Neuronal stem cell (in vitro differentiated cells): ENCODE results near the gene CD79A.

Experiments used
- DNase-seq: peaks from one replicate; pipeline ENCODE4 v3.0.0-alpha.2; 2013; ENCODE audit warnings: low spot score
- H2AFZ ChIP-seq: one replicate; pipeline ENCODE4 v1.6.1; 2013; ENCODE audit warnings: mild to moderate bottlenecking, low read length, inconsistent platforms
- H2AK5ac ChIP-seq: 2 replicates; pipeline ENCODE4 v1.6.1; 2013; ENCODE audit warnings: low read depth, mild to moderate bottlenecking, inconsistent platforms, low read length, moderate library complexity, mixed read lengths
- H2BK120ac ChIP-seq: 2 replicates; pipeline ENCODE4 v1.6.1; 2013; ENCODE audit warnings: low read depth, mild to moderate bottlenecking, inconsistent platforms, low read length, moderate library complexity, mixed read lengths
- H2BK12ac ChIP-seq: one replicate; pipeline ENCODE4 v1.6.1; 2013; ENCODE audit warnings: low read length, inconsistent platforms
- H2BK15ac ChIP-seq: 2 replicates; pipeline ENCODE4 v1.6.1; 2013; ENCODE audit warnings: mild to moderate bottlenecking, low read length, inconsistent platforms, mixed read lengths
- H2BK5ac ChIP-seq: one replicate; pipeline ENCODE4 v1.6.1; 2013; ENCODE audit warnings: inconsistent platforms, mild to moderate bottlenecking, low read length, moderate library complexity
- H3K14ac ChIP-seq: one replicate; pipeline ENCODE4 v1.6.1; 2013; ENCODE audit warnings: low read length, inconsistent platforms
- H3K18ac ChIP-seq: 2 replicates; pipeline ENCODE4 v1.6.1; 2013; ENCODE audit warnings: low read length, inconsistent platforms
- H3K23ac ChIP-seq: 2 replicates; pipeline ENCODE4 v1.6.1; 2013; ENCODE audit warnings: low read depth, mild to moderate bottlenecking, mixed read lengths, low read length, inconsistent platforms; ENCODE audit not compliant: poor library complexity
- H3K27ac ChIP-seq: replicated peaks from 3 replicates; pipeline ENCODE4 v1.5.1; 2013; ENCODE audit warnings: low read length, inconsistent platforms
- H3K27me3 ChIP-seq, 3 experiments: 2 replicates each; pipeline ENCODE4 v1.6.1; 2013; ENCODE audit warnings: low read length in 3 of 3, mild to moderate bottlenecking in 2 of 3, inconsistent platforms in 1 of 3, low read depth in 1 of 3, mixed read lengths in 1 of 3, moderate library complexity in 1 of 3; ENCODE audit not compliant: control insufficient read depth in 3 of 3, insufficient read depth in 3 of 3
- H3K36me3 ChIP-seq, 2 donors: replicated peaks in 1 of 2; 2 replicates each; pipeline ENCODE4 v1.6.1; 2013; ENCODE audit warnings: low read length in 2 of 2; ENCODE audit not compliant: control insufficient read depth in 2 of 2, insufficient read depth in 2 of 2
- H3K4ac ChIP-seq: 2 replicates; pipeline ENCODE4 v1.6.1; 2013; ENCODE audit warnings: inconsistent platforms, mild to moderate bottlenecking, low read length, moderate library complexity
- H3K4me1 ChIP-seq, 2 donors: 1 replicate in 1 of 2; 2 replicates in 1 of 2; pipeline ENCODE4 v1.6.1; 2013; ENCODE audit warnings: low read length in 2 of 2, low read depth in 1 of 2; ENCODE audit not compliant: control insufficient read depth in 2 of 2, insufficient read depth in 1 of 2
- H3K4me2 ChIP-seq: one replicate; pipeline ENCODE4 v1.6.1; 2013; ENCODE audit warnings: mild to moderate bottlenecking, low read length, inconsistent platforms; ENCODE audit not compliant: insufficient read depth, poor library complexity, severe bottlenecking
- H3K4me3 ChIP-seq, 2 donors: 2 replicates each; pipeline ENCODE4 v1.5.1; 2013; ENCODE audit warnings: low read length in 2 of 2, mild to moderate bottlenecking in 2 of 2, inconsistent platforms in 1 of 2, moderate library complexity in 1 of 2
- H3K79me1 ChIP-seq: one replicate; pipeline ENCODE4 v1.6.1; 2013; ENCODE audit warnings: low read depth, mild to moderate bottlenecking, inconsistent platforms, low read length, moderate library complexity
- H3K9ac ChIP-seq: one replicate; pipeline ENCODE4 v1.6.1; 2013; ENCODE audit warnings: mild to moderate bottlenecking, low read depth, low read length, inconsistent platforms; ENCODE audit not compliant: poor library complexity
- H3K9me3 ChIP-seq, 2 donors: replicated peaks in 1 of 2; 2 replicates each; pipeline versions ENCODE3 to v1.6.1; 2013; ENCODE audit warnings: low read length in 2 of 2, mild to moderate bottlenecking in 2 of 2, inconsistent platforms in 1 of 2, low read depth in 1 of 2, mixed read lengths in 1 of 2, moderate library complexity in 1 of 2; ENCODE audit not compliant: control insufficient read depth in 2 of 2, insufficient read depth in 1 of 2
- H4K8ac ChIP-seq: one replicate; pipeline ENCODE4 v1.6.1; 2013; ENCODE audit warnings: low read depth, mild to moderate bottlenecking, inconsistent platforms, low read length, moderate library complexity
- H4K91ac ChIP-seq: one replicate; pipeline ENCODE4 v1.6.1; 2013; ENCODE audit warnings: low read length, low read depth, mild to moderate bottlenecking, inconsistent platforms; ENCODE audit not compliant: poor library complexity
- WGBS, 2 donors: extraction: QIAGEN DNeasy Blood & Tissue Kit; methylation state at CpG; one replicate each; pipeline ENCODE4 v1.1.7; 2013; ENCODE audit warnings: missing lambda C conversion rate in 2 of 2, mixed read lengths in 1 of 2; ENCODE audit not compliant: insufficient read length in 2 of 2, insufficient replicate concordance in 1 of 2; ENCODE audit errors: extremely low coverage in 2 of 2; 5-methylcytosine and 5-hydroxymethylcytosine counted together

Gene CD79A

GRCh38 chr19:41926763-41927496, 49.9 kb downstream of the CD79A start:
- H3K36me3 ChIP-seq: no peaks in the 10 kb centered on the region
- H2BK120ac ChIP-seq: no peak overlapping the region
- H3K9me3 ChIP-seq: peaks cover 0 to 11% of the 10 kb centered on the region in 2 donors
- WGBS, 2 donors: no CpG with 5 or more reads among the region's 16 CpGs
- no peak overlapping the region for H2BK5ac ChIP-seq
- H2AFZ ChIP-seq: no peak overlapping the region
- no peak overlapping the region for H2BK15ac ChIP-seq
- H3K27me3 ChIP-seq: peaks cover 45 to 94% (median 88%) of the 10 kb centered on the region in 3 experiments
- H3K4me1 ChIP-seq: peaks cover 6 to 10% of the 10 kb centered on the region in 2 donors
- H3K4me2 ChIP-seq: no peak overlapping the region
- no peak overlapping the region for H3K4ac ChIP-seq
- H3K27ac ChIP-seq: no peak overlapping the region
- no peak overlapping the region for H2BK12ac ChIP-seq
- DNase-seq: no peak
- H3K4me3 ChIP-seq: peak overlapping the region in 1 of 2 donors; percentile 14
- no peak overlapping the region for H3K18ac ChIP-seq
- H2AK5ac ChIP-seq: no peak overlapping the region
- H3K9ac ChIP-seq: no peak overlapping the region
- H3K14ac ChIP-seq: no peak overlapping the region
- no peak overlapping the region for H4K91ac ChIP-seq
- H3K79me1 ChIP-seq: no peaks in the 10 kb centered on the region
- H4K8ac ChIP-seq: no peak overlapping the region
- no peak overlapping the region for H3K23ac ChIP-seq

- Histone ChIP-seq H3K27me3 (peaks cover 49 to 94% (median 88%) of the 10 kb centered on the region in 3 experiments), H2AFZ (peak overlapping the region; percentile 89), H3K14ac (no peak overlapping the region), H2AK5ac (no peak overlapping the region), H3K18ac (no peak overlapping the region), H3K27ac (no peak overlapping the region), H3K9ac (no peak overlapping the region), H3K9me3 (peaks cover 0 to 13% of the 10 kb centered on the region in 2 donors), H4K8ac (no peak overlapping the region), H3K23ac (no peak overlapping the region), H2BK12ac (no peak overlapping the region), H3K4me2 (peak overlapping the region; percentile 79), H3K4me3 (peak overlapping the region; percentile 37 to 44), H2BK120ac (peak overlapping the region; percentile 33), H3K36me3 (no peaks in the 10 kb centered on the region), H2BK5ac (no peak overlapping the region), H2BK15ac (no peak overlapping the region), H3K4me1 (peaks cover 6 to 10% of the 10 kb centered on the region in 2 donors), H4K91ac (no peak overlapping the region), H3K79me1 (no peaks in the 10 kb centered on the region), H3K4ac (no peak overlapping the region)
- no peak for DNase-seq
- no CpG with 5 or more reads among the region's 43 CpGs for WGBS, 2 donors
These were observed 50.6 kb downstream of the CD79A start for GRCh38 chr19:41927497-41928192.

- WGBS, 2 donors: no CpG with 5 or more reads among the region's 49 CpGs
- H3K27me3 ChIP-seq: peaks cover 47 to 94% (median 88%) of the 10 kb centered on the region in 3 experiments
- peak within 1 kb of the TSS; percentile 44 to 72 for H3K4me3 ChIP-seq
- no peaks in the 10 kb centered on the region for H3K79me1 ChIP-seq
- H3K23ac ChIP-seq: peak within 1 kb of the TSS; percentile 95
- H3K4ac ChIP-seq: no peak within 1 kb of the TSS
- H3K9ac ChIP-seq: peak within 1 kb of the TSS; percentile 87
- peak within 1 kb of the TSS; percentile 83 for H3K14ac ChIP-seq
- H3K36me3 ChIP-seq: no peaks in the 10 kb centered on the region
- peak within 1 kb of the TSS; percentile 79 for H3K4me2 ChIP-seq
- H3K9me3 ChIP-seq: peaks cover 0 to 11% of the 10 kb centered on the region in 2 donors
- no peak within 1 kb of the TSS for H3K27ac ChIP-seq
- H2BK120ac ChIP-seq: peak within 1 kb of the TSS; percentile 33
- H2BK15ac ChIP-seq: no peak within 1 kb of the TSS
- DNase-seq: no peak
- no peak within 1 kb of the TSS for H4K8ac ChIP-seq
- H4K91ac ChIP-seq: no peak within 1 kb of the TSS
- no peak within 1 kb of the TSS for H2BK5ac ChIP-seq
- peak within 1 kb of the TSS; percentile 93 for H3K18ac ChIP-seq
- peaks cover 6 to 10% of the 10 kb centered on the region in 2 donors for H3K4me1 ChIP-seq
- peak within 1 kb of the TSS; percentile 89 for H2AFZ ChIP-seq
- H2BK12ac ChIP-seq: peak within 1 kb of the TSS; percentile 47
- H2AK5ac ChIP-seq: no peak within 1 kb of the TSS
These were observed 51.2 kb downstream of the CD79A start, which contains the start of gene ERFL for GRCh38 chr19:41928221-41928683. ERFL (minus strand) TSS chr19:41928449; CDS start chr19:41912919, 15,530 bp downstream.
